HepG2 (cell line): ENCODE measurements around the gene CFAP210. TPM values are rescaled to one million over a fixed set of nuclear protein-coding genes. Genes with fewer than 3 reads are reported as not detected.

ENCODE experiments used
- ATRX ChIP-seq: sonication (generic); formaldehyde crosslinking; IDR thresholded peaks from 2 replicates; pipeline ENCODE4 v1.4.0; 2020; ENCODE audit warnings: missing genetic modification reagents, borderline replicate concordance
- BRD4 ChIP-seq: sonication (generic); formaldehyde crosslinking; IDR thresholded peaks from 2 replicates; pipeline ENCODE4 v1.4.0; 2020; ENCODE audit warnings: missing genetic modification reagents
- DZIP1 ChIP-seq: sonication (generic); formaldehyde crosslinking; IDR thresholded peaks from 2 replicates; pipeline ENCODE4 v1.5.0; 2020; ENCODE audit warnings: mild to moderate bottlenecking, missing genetic modification reagents
- ERF ChIP-seq: IDR thresholded peaks from 2 replicates; pipeline ENCODE4 v1.6.1; 2018; ENCODE audit warnings: missing biosample characterization, missing genetic modification reagents
- KAT7 ChIP-seq: IDR thresholded peaks from 2 replicates; pipeline ENCODE4 v1.6.1; 2018; ENCODE audit warnings: borderline replicate concordance, missing compliant biosample characterization
- NFRKB ChIP-seq: fragments of 450-650 bp; IDR thresholded peaks from 2 replicates; pipeline ENCODE4 v1.6.1; 2017
- PAF1 ChIP-seq: IDR thresholded peaks from 2 replicates; pipeline ENCODE4 v1.6.1; 2016; ENCODE audit warnings: missing genetic modification reagents, missing compliant biosample characterization
- PRDM10 ChIP-seq: sonication (generic); formaldehyde crosslinking; IDR thresholded peaks from 2 replicates; pipeline ENCODE4 v1.4.0; 2020; ENCODE audit warnings: low read depth, missing genetic modification reagents
- PRDM4 ChIP-seq: sonication (generic); formaldehyde crosslinking; IDR thresholded peaks from 2 replicates; pipeline ENCODE4 v1.9.0; 2021; ENCODE audit warnings: missing genetic modification reagents, borderline replicate concordance
- SMYD3 ChIP-seq: sonication (generic); formaldehyde crosslinking; IDR thresholded peaks from 2 replicates; pipeline ENCODE4 v1.8.1; 2023; ENCODE audit warnings: mild to moderate bottlenecking, missing genetic modification reagents
- ZBTB34 ChIP-seq: sonication (generic); formaldehyde crosslinking; IDR thresholded peaks from 2 replicates; pipeline ENCODE4 v1.8.0; 2022; ENCODE audit warnings: mild to moderate bottlenecking, missing genetic modification reagents
- ZEB1 ChIP-seq: IDR thresholded peaks from 2 replicates; pipeline ENCODE4 v1.6.1; 2012; ENCODE audit warnings: mild to moderate bottlenecking, low read depth, inconsistent platforms; ENCODE audit not compliant: insufficient replicate concordance
- ZFP37 ChIP-seq: sonication (generic); formaldehyde crosslinking; IDR thresholded peaks from 2 replicates; pipeline ENCODE4 v1.4.0; 2020; ENCODE audit warnings: missing genetic modification reagents, borderline replicate concordance
- ZNF253 ChIP-seq: sonication (generic); formaldehyde crosslinking; IDR thresholded peaks from 2 replicates; pipeline ENCODE4 v1.8.0; 2022; ENCODE audit warnings: mild to moderate bottlenecking, missing genetic modification reagents, borderline replicate concordance
- ZNF580 ChIP-seq: IDR thresholded peaks from 2 replicates; pipeline ENCODE4 v1.6.1; 2016; ENCODE audit warnings: low read depth, borderline replicate concordance
- ZNF691 ChIP-seq: sonication (generic); formaldehyde crosslinking; IDR thresholded peaks from 2 replicates; pipeline ENCODE4 v1.4.0; 2020; ENCODE audit warnings: missing genetic modification reagents, low read depth, mild to moderate bottlenecking, borderline replicate concordance
- polyA plus RNA-seq, 8 experiments: library from polyadenylated mRNA; depleted of rRNA in 3 of 8; stranded (reverse) in 7 of 8; unstranded in 1 of 8; fragments of >200 nt; fragmentation: Illumina TruSeq in 4 of 8; extraction: Trizol in 4 of 8; gene quantifications; 2 replicates each; pipeline versions ENCODE4 v1.2.1 to v1.2.3, GENCODE V29; 2011 to 2016; ENCODE audit warnings: low read depth in 4 of 8, missing spikeins in 1 of 8, mixed read lengths in 1 of 8; ENCODE audit not compliant: insufficient read depth in 1 of 8
- total RNA-seq, 5 experiments: library from RNA; depleted of rRNA; stranded (reverse); fragments of >200 nt; fragmentation: Illumina TruSeq; extraction: Trizol; gene quantifications; 2 replicates each; pipeline ENCODE4 v1.2.3, GENCODE V29; 2016; ENCODE audit warnings: low read depth in 1 of 5

The CFAP210 gene
- total and polyA plus RNA-seq, 2 of the 13 experiments (the other 11 are each of a cell fraction or from before 2014, with no cell fraction given), result 0.18 TPM; not detected in 1

- peak; percentile 62; the same call in 1 of the 2 replicates for TF ChIP-seq ZBTB34 (CRISPR knock-in tag)
- 0 out of 2 replicates have a peak, but pooled peaks have one; percentile 43 for TF ChIP-seq SMYD3 (CRISPR knock-in tag)
- TF ChIP-seq ZNF691, result no peak
- TF ChIP-seq ZFP37 (CRISPR knock-in tag), result no peak
- no peak for TF ChIP-seq PAF1 (CRISPR knock-in tag)
- no peak for TF ChIP-seq NFRKB
- TF ChIP-seq ATRX (CRISPR knock-in tag), result no peak
- no peak for TF ChIP-seq PRDM4 (CRISPR knock-in tag)
- no peak for TF ChIP-seq KAT7 (CRISPR knock-in tag)
- peak; percentile 30; the same call in 1 of the 2 replicates for TF ChIP-seq ERF (CRISPR knock-in tag)
- TF ChIP-seq ZNF253 (CRISPR knock-in tag), result no peak
- TF ChIP-seq ZNF580, result no peak
- peak; percentile 52 for TF ChIP-seq ZEB1
- TF ChIP-seq DZIP1 (CRISPR knock-in tag), result no peak
- TF ChIP-seq BRD4 (CRISPR knock-in tag), result no peak
- TF ChIP-seq PRDM10 (CRISPR knock-in tag), result peak; percentile 61; the same call in 1 of the 2 replicates
Measured at GRCh38 chr2:169716938-169717690, 22.9 kb upstream of the CFAP210 start (continued).
